ENCODE measurements around the gene TMSB10. TPM values are rescaled to one million over a fixed set of nuclear protein-coding genes. Genes with fewer than 3 reads are reported as not detected.

Gene TMSB10
- total RNA-seq, 1 experiment from 2014 or later: 869 TPM

DNA sequence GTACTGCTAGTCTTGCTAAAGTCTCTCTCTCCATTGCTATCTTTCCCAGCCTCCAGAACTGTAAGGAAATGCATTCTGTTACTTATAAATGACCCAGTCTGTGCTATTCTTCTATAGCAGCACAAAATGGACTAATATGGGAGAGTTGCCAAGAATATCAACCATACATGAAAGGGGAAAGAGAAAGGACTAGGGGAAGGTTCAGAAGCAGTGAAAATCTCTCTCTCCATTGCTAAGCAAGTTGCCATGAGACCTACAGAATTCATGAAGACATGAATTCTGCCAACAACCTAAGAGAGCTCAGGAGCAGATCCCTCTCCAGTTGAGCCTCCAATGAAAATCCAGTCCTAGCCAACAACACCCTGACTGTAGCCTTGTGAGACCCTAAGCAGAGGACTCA lies 21.0 kb upstream of the TMSB10 start:
- no peaks in the 10 kb centered on the region for H3K36me3 Mint-ChIP-seq
- H3K4me1 Mint-ChIP-seq: peaks cover 10% of the 10 kb centered on the region
- H3K9me3 Mint-ChIP-seq: no peaks in the 10 kb centered on the region
- peaks cover 62% of the 10 kb centered on the region for H3K27me3 Mint-ChIP-seq (ENCODE audit: low read depth)
- H3K4me3 Mint-ChIP-seq: no peak overlapping the region
- DNase-seq (ENCODE audit: low spot score) (no peak), ATAC-seq (no peak)
- TF ChIP-seq, protein P1, sequence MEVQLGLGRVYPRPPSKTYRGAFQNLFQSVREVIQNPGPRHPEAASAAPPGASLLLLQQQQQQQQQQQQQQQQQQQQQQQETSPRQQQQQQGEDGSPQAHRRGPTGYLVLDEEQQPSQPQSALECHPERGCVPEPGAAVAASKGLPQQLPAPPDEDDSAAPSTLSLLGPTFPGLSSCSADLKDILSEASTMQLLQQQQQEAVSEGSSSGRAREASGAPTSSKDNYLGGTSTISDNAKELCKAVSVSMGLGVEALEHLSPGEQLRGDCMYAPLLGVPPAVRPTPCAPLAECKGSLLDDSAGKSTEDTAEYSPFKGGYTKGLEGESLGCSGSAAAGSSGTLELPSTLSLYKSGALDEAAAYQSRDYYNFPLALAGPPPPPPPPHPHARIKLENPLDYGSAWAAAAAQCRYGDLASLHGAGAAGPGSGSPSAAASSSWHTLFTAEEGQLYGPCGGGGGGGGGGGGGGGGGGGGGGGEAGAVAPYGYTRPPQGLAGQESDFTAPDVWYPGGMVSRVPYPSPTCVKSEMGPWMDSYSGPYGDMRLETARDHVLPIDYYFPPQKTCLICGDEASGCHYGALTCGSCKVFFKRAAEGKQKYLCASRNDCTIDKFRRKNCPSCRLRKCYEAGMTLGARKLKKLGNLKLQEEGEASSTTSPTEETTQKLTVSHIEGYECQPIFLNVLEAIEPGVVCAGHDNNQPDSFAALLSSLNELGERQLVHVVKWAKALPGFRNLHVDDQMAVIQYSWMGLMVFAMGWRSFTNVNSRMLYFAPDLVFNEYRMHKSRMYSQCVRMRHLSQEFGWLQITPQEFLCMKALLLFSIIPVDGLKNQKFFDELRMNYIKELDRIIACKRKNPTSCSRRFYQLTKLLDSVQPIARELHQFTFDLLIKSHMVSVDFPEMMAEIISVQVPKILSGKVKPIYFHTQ (CRISPR knock-in tag; IDR thresholded peaks at IDR 0.05): no peak
- TF ChIP-seq TP53 (CRISPR knock-in tag; IDR thresholded peaks at IDR 0.05): no peak
- no peak for TF ChIP-seq ZNF317 (CRISPR knock-in tag; IDR thresholded peaks at IDR 0.05; ENCODE audit: borderline replicate concordance, low read depth)
- TF ChIP-seq, protein P2, sequence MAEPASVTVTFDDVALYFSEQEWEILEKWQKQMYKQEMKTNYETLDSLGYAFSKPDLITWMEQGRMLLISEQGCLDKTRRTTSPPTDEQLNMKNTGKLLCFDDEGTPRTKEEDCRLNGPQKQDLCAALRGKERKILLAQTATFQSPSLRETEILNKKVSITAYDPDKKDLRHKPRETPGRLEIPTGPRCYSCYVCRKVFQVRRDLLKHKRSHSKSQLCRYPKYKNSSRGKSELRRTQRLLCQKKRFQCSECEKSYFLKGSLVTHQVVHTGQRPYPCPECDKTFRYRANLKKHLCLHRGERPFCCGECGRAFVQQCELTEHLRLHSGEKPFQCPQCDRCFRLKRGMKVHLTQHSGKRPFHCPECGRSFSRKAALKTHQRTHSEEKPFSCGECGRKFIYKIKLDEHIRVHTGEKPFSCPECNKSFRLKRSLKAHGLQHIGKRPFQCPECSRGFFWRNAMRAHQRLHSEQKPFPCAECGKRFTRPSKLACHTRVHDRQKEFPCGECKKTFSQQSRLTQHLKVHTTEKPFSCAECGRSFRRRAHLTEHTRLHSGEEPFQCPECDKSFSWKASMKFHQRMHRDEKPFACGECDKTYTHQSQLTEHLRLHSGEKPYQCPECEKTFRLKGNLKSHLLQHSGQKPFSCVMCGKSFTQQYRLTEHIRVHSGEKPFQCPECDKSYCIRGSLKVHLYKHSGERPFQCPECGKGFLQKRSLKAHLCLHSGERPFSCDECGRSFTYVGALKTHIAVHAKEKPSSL (CRISPR knock-in tag; conservative IDR thresholded peaks at IDR 0.05): no peak
- no peak for TF ChIP-seq NR1H2 (CRISPR knock-in tag; IDR thresholded peaks at IDR 0.05)
- no peak for TF ChIP-seq CREM (CRISPR knock-in tag; IDR thresholded peaks at IDR 0.05)
- TF ChIP-seq, protein P3, sequence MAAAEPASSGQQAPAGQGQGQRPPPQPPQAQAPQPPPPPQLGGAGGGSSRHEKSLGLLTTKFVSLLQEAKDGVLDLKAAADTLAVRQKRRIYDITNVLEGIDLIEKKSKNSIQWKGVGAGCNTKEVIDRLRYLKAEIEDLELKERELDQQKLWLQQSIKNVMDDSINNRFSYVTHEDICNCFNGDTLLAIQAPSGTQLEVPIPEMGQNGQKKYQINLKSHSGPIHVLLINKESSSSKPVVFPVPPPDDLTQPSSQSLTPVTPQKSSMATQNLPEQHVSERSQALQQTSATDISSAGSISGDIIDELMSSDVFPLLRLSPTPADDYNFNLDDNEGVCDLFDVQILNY (CRISPR knock-in tag; IDR thresholded peaks at IDR 0.05): no peak
- TF ChIP-seq ZNF416 (CRISPR knock-in tag; IDR thresholded peaks at IDR 0.05): no peak
- TF ChIP-seq, protein P4, sequence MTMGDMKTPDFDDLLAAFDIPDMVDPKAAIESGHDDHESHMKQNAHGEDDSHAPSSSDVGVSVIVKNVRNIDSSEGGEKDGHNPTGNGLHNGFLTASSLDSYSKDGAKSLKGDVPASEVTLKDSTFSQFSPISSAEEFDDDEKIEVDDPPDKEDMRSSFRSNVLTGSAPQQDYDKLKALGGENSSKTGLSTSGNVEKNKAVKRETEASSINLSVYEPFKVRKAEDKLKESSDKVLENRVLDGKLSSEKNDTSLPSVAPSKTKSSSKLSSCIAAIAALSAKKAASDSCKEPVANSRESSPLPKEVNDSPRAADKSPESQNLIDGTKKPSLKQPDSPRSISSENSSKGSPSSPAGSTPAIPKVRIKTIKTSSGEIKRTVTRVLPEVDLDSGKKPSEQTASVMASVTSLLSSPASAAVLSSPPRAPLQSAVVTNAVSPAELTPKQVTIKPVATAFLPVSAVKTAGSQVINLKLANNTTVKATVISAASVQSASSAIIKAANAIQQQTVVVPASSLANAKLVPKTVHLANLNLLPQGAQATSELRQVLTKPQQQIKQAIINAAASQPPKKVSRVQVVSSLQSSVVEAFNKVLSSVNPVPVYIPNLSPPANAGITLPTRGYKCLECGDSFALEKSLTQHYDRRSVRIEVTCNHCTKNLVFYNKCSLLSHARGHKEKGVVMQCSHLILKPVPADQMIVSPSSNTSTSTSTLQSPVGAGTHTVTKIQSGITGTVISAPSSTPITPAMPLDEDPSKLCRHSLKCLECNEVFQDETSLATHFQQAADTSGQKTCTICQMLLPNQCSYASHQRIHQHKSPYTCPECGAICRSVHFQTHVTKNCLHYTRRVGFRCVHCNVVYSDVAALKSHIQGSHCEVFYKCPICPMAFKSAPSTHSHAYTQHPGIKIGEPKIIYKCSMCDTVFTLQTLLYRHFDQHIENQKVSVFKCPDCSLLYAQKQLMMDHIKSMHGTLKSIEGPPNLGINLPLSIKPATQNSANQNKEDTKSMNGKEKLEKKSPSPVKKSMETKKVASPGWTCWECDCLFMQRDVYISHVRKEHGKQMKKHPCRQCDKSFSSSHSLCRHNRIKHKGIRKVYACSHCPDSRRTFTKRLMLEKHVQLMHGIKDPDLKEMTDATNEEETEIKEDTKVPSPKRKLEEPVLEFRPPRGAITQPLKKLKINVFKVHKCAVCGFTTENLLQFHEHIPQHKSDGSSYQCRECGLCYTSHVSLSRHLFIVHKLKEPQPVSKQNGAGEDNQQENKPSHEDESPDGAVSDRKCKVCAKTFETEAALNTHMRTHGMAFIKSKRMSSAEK (CRISPR knock-in tag; IDR thresholded peaks at IDR 0.05; ENCODE audit: borderline replicate concordance): no peak
- TF ChIP-seq NFYB (CRISPR knock-in tag; conservative IDR thresholded peaks at IDR 0.05; ENCODE audit: low read depth): no peak
- no peak for TF ChIP-seq GABPB1 (CRISPR knock-in tag; IDR thresholded peaks at IDR 0.05)
- TF ChIP-seq TEAD4 (CRISPR knock-in tag; IDR thresholded peaks at IDR 0.05): no peak
- no peak for TF ChIP-seq NR3C1 (CRISPR knock-in tag; conservative IDR thresholded peaks at IDR 0.05; ENCODE audit: low read depth)
- no peak for TF ChIP-seq NFATC4 (CRISPR knock-in tag; IDR thresholded peaks at IDR 0.05)
- TF ChIP-seq HMGA2 (CRISPR knock-in tag; IDR thresholded peaks at IDR 0.05): no peak
- no peak for TF ChIP-seq ZNF671 (CRISPR knock-in tag; IDR thresholded peaks at IDR 0.05)
- TF ChIP-seq SMAD3 (CRISPR knock-in tag; IDR thresholded peaks at IDR 0.05; ENCODE audit: borderline replicate concordance): no peak
- TF ChIP-seq, protein P5, sequence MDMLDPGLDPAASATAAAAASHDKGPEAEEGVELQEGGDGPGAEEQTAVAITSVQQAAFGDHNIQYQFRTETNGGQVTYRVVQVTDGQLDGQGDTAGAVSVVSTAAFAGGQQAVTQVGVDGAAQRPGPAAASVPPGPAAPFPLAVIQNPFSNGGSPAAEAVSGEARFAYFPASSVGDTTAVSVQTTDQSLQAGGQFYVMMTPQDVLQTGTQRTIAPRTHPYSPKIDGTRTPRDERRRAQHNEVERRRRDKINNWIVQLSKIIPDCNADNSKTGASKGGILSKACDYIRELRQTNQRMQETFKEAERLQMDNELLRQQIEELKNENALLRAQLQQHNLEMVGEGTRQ (CRISPR knock-in tag; IDR thresholded peaks at IDR 0.05): no peak
- CTCF ChIA-PET: no interaction called here
- no peak overlapping the region for H3K27ac Mint-ChIP-seq
- POLR2A ChIA-PET: no interaction called here
